Testis (tissue), 2 donors: ENCODE data around the gene ZNF441.

Experiments used
- POLR2A ChIP-seq: fragments of 450-650 bp; IDR thresholded peaks from one replicate; pipeline ENCODE4 v1.6.1; 2017; ENCODE audit warnings: antibody characterized with exemption, mild to moderate bottlenecking, moderate library complexity
- TF ChIP-seq, protein P1 (sequence below), 3 experiments: fragments of 450-650 bp in 2 of 3; fragments of 200-600 bp in 1 of 3; sonication (generic) in 1 of 3; IDR thresholded peaks; one replicate each; pipeline ENCODE4 v1.5.1; 2016 to 2019; ENCODE audit warnings: antibody characterized with exemption in 3 of 3, mild to moderate bottlenecking in 2 of 3, moderate library complexity in 1 of 3

DNA sequence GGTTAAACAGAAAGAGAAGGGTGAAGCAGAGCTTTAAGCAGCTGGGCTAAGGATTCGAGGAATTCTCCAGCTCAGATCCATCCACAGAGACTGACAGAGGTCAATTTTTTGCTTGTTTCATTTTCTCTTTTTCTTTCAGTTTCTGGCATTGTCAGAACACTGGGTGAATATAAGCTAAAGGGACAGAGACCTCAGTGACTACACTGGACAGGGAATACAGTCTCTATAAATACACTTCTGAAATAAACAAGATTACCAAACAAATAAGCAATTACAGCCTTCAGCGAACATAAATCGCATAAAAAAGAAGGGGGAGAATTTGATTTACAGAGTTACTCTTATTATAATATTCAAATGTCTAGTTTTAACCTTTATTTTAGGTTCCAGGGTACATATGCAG lies 3.7 kb upstream of the ZNF441 start:
- no peak for TF ChIP-seq POLR2A
- TF ChIP-seq, protein P1, sequence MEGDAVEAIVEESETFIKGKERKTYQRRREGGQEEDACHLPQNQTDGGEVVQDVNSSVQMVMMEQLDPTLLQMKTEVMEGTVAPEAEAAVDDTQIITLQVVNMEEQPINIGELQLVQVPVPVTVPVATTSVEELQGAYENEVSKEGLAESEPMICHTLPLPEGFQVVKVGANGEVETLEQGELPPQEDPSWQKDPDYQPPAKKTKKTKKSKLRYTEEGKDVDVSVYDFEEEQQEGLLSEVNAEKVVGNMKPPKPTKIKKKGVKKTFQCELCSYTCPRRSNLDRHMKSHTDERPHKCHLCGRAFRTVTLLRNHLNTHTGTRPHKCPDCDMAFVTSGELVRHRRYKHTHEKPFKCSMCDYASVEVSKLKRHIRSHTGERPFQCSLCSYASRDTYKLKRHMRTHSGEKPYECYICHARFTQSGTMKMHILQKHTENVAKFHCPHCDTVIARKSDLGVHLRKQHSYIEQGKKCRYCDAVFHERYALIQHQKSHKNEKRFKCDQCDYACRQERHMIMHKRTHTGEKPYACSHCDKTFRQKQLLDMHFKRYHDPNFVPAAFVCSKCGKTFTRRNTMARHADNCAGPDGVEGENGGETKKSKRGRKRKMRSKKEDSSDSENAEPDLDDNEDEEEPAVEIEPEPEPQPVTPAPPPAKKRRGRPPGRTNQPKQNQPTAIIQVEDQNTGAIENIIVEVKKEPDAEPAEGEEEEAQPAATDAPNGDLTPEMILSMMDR (IDR thresholded peaks at IDR 0.05) = no peak
